ENCODE data around the gene CFAP410. TPM values are rescaled to one million over a fixed set of nuclear protein-coding genes. Genes with fewer than 3 reads are reported as not detected.

CFAP410 gene
- polyA plus RNA-seq (2013, experiment 1 of 2): 10.7 TPM
- 10.9 TPM for polyA plus RNA-seq (2013, experiment 2 of 2)

GRCh38 chr21:44338971-44339910, at the start of gene CFAP410:
CFAP410 (minus strand) TSS chr21:44339390; CDS start chr21:44339194, 196 bp downstream.
- Histone ChIP-seq H3K4me2 (ENCODE audit: low read length) (peak within 1 kb of the TSS; percentile 98), H3K27me3 (ENCODE audit: insufficient read depth, low read length, poor library complexity) (no peaks in the 10 kb centered on the region), H4K5ac (ENCODE audit: low read length) (peak within 1 kb of the TSS; percentile 68), H2AK5ac (ENCODE audit: low read length) (peak within 1 kb of the TSS; percentile 95), H3K56ac (ENCODE audit: low read length) (peak within 1 kb of the TSS; percentile 98), H3K36me3 (ENCODE audit: control insufficient read depth, insufficient read depth, low read length) (no peaks in the 10 kb centered on the region), H2BK15ac (replicated peaks; ENCODE audit: low read depth) (no peak within 1 kb of the TSS), H3K23ac (ENCODE audit: low read length) (no peak within 1 kb of the TSS), H3K79me1 (ENCODE audit: low read length) (no peaks in the 10 kb centered on the region), H3K4me3 (ENCODE audit: low read length) (peak within 1 kb of the TSS; percentile 94), H3K9ac (ENCODE audit: low read length) (peak within 1 kb of the TSS; percentile 98), H2BK120ac (ENCODE audit: low read depth, low read length) (no peak within 1 kb of the TSS), H3K18ac (ENCODE audit: low read length) (peak within 1 kb of the TSS; percentile 94), H3K4ac (ENCODE audit: low read depth, low read length) (peak within 1 kb of the TSS; percentile 90), H3K79me2 (ENCODE audit: control insufficient read depth, insufficient read depth, low read length) (no peaks in the 10 kb centered on the region), H4K8ac (ENCODE audit: low read depth, low read length) (peak within 1 kb of the TSS; percentile 17), H2BK5ac (ENCODE audit: low read length) (peak within 1 kb of the TSS; percentile 87), H3K27ac (ENCODE audit: low read depth, low read length) (peak within 1 kb of the TSS; percentile 98), H3K4me1 (ENCODE audit: control insufficient read depth, low read depth, low read length) (peaks cover 10% of the 10 kb centered on the region)
- no CpG with 5 or more reads among the region's 90 CpGs for WGBS (ENCODE audit: extremely low coverage, insufficient coverage, low lambda C conversion rate)
- peak; percentile 97 for DNase-seq

- H3K4me2 ChIP-seq (ENCODE audit: low read length): no peak overlapping the region
- no CpG with 5 or more reads among the region's 2 CpGs for WGBS (ENCODE audit: extremely low coverage, insufficient coverage, low lambda C conversion rate)
Measured at GRCh38 chr21:44384968-44385367, 45.8 kb upstream of the CFAP410 start.

GRCh38 chr21:44383216-44383615, 44.0 kb upstream of the CFAP410 start:
- H3K4me2 ChIP-seq (ENCODE audit: low read length): no peak overlapping the region
- H2BK15ac ChIP-seq (replicated peaks; ENCODE audit: low read depth): no peak overlapping the region
- H4K8ac ChIP-seq (ENCODE audit: low read depth, low read length): no peak overlapping the region
- no peak overlapping the region for H2AK5ac ChIP-seq (ENCODE audit: low read length)
- no peaks in the 10 kb centered on the region for H3K4me1 ChIP-seq (ENCODE audit: control insufficient read depth, low read depth, low read length)
- no peak overlapping the region for H3K56ac ChIP-seq (ENCODE audit: low read length)
- H3K4me3 ChIP-seq (ENCODE audit: low read length): no peak overlapping the region
- DNase-seq: no peak
- no peak overlapping the region for H2BK5ac ChIP-seq (ENCODE audit: low read length)
- H3K27ac ChIP-seq (ENCODE audit: low read depth, low read length): no peak overlapping the region
- H3K79me2 ChIP-seq (ENCODE audit: control insufficient read depth, insufficient read depth, low read length): no peaks in the 10 kb centered on the region
- no peak overlapping the region for H3K18ac ChIP-seq (ENCODE audit: low read length)
- no peak overlapping the region for H3K23ac ChIP-seq (ENCODE audit: low read length)
- WGBS (ENCODE audit: extremely low coverage, insufficient coverage, low lambda C conversion rate): no CpG with 5 or more reads among the region's 4 CpGs
- no peak overlapping the region for H4K5ac ChIP-seq (ENCODE audit: low read length)
- H2BK120ac ChIP-seq (ENCODE audit: low read depth, low read length): no peak overlapping the region
- no peaks in the 10 kb centered on the region for H3K27me3 ChIP-seq (ENCODE audit: insufficient read depth, low read length, poor library complexity)
- no peaks in the 10 kb centered on the region for H3K36me3 ChIP-seq (ENCODE audit: control insufficient read depth, insufficient read depth, low read length)
- H3K9ac ChIP-seq (ENCODE audit: low read length): no peak overlapping the region
- no peak overlapping the region for H3K4ac ChIP-seq (ENCODE audit: low read depth, low read length)
- H3K79me1 ChIP-seq (ENCODE audit: low read length): no peaks in the 10 kb centered on the region

More at GRCh38 chr21:44384968-44385367, 45.8 kb upstream of the CFAP410 start:
- H3K36me3 ChIP-seq (ENCODE audit: control insufficient read depth, insufficient read depth, low read length): no peaks in the 10 kb centered on the region
- H3K79me1 ChIP-seq (ENCODE audit: low read length): no peaks in the 10 kb centered on the region
- no peak overlapping the region for H2AK5ac ChIP-seq (ENCODE audit: low read length)
- no peak overlapping the region for H3K9ac ChIP-seq (ENCODE audit: low read length)
- H3K4me3 ChIP-seq (ENCODE audit: low read length): no peak overlapping the region
- no peaks in the 10 kb centered on the region for H3K4me1 ChIP-seq (ENCODE audit: control insufficient read depth, low read depth, low read length)
- H4K8ac ChIP-seq (ENCODE audit: low read depth, low read length): no peak overlapping the region
- no peak overlapping the region for H3K56ac ChIP-seq (ENCODE audit: low read length)
- H3K18ac ChIP-seq (ENCODE audit: low read length): no peak overlapping the region
- no peak overlapping the region for H3K4ac ChIP-seq (ENCODE audit: low read depth, low read length)
- H3K23ac ChIP-seq (ENCODE audit: low read length): no peak overlapping the region
- H4K5ac ChIP-seq (ENCODE audit: low read length): no peak overlapping the region
- H3K27ac ChIP-seq (ENCODE audit: low read depth, low read length): no peak overlapping the region
- H2BK120ac ChIP-seq (ENCODE audit: low read depth, low read length): no peak overlapping the region
- no peaks in the 10 kb centered on the region for H3K79me2 ChIP-seq (ENCODE audit: control insufficient read depth, insufficient read depth, low read length)
- H2BK15ac ChIP-seq (replicated peaks; ENCODE audit: low read depth): no peak overlapping the region
- no peak for DNase-seq
- no peaks in the 10 kb centered on the region for H3K27me3 ChIP-seq (ENCODE audit: insufficient read depth, low read length, poor library complexity)
- no peak overlapping the region for H2BK5ac ChIP-seq (ENCODE audit: low read length)

GRCh38 chr21:44382536-44382935, 43.3 kb upstream of the CFAP410 start:
- Histone ChIP-seq H3K4me2 (ENCODE audit: low read length) (no peak overlapping the region), H2AK5ac (ENCODE audit: low read length) (no peak overlapping the region), H3K23ac (ENCODE audit: low read length) (no peak overlapping the region), H3K27me3 (ENCODE audit: insufficient read depth, low read length, poor library complexity) (no peaks in the 10 kb centered on the region), H3K4ac (ENCODE audit: low read depth, low read length) (no peak overlapping the region), H3K36me3 (ENCODE audit: control insufficient read depth, insufficient read depth, low read length) (no peaks in the 10 kb centered on the region), H4K8ac (ENCODE audit: low read depth, low read length) (no peak overlapping the region), H3K18ac (ENCODE audit: low read length) (no peak overlapping the region), H3K4me3 (ENCODE audit: low read length) (no peak overlapping the region), H3K79me1 (ENCODE audit: low read length) (no peaks in the 10 kb centered on the region), H2BK5ac (ENCODE audit: low read length) (no peak overlapping the region), H3K56ac (ENCODE audit: low read length) (no peak overlapping the region), H3K9ac (ENCODE audit: low read length) (no peak overlapping the region), H3K79me2 (ENCODE audit: control insufficient read depth, insufficient read depth, low read length) (no peaks in the 10 kb centered on the region), H3K27ac (ENCODE audit: low read depth, low read length) (no peak overlapping the region), H2BK120ac (ENCODE audit: low read depth, low read length) (no peak overlapping the region), H4K5ac (ENCODE audit: low read length) (no peak overlapping the region), H3K4me1 (ENCODE audit: control insufficient read depth, low read depth, low read length) (no peaks in the 10 kb centered on the region), H2BK15ac (replicated peaks; ENCODE audit: low read depth) (no peak overlapping the region)
- WGBS (ENCODE audit: extremely low coverage, insufficient coverage, low lambda C conversion rate): no CpG with 5 or more reads among the region's 9 CpGs
- no peak for DNase-seq

GRCh38 chr21:44381874-44382273, 42.7 kb upstream of the CFAP410 start:
- Histone ChIP-seq H3K4me1 (ENCODE audit: control insufficient read depth, low read depth, low read length) (no peaks in the 10 kb centered on the region), H3K36me3 (ENCODE audit: control insufficient read depth, insufficient read depth, low read length) (no peaks in the 10 kb centered on the region), H3K56ac (ENCODE audit: low read length) (no peak overlapping the region), H4K8ac (ENCODE audit: low read depth, low read length) (no peak overlapping the region), H3K4me3 (ENCODE audit: low read length) (no peak overlapping the region), H3K27ac (ENCODE audit: low read depth, low read length) (no peak overlapping the region), H3K27me3 (ENCODE audit: insufficient read depth, low read length, poor library complexity) (no peaks in the 10 kb centered on the region), H2AK5ac (ENCODE audit: low read length) (no peak overlapping the region), H3K4ac (ENCODE audit: low read depth, low read length) (no peak overlapping the region), H3K4me2 (ENCODE audit: low read length) (no peak overlapping the region), H3K18ac (ENCODE audit: low read length) (no peak overlapping the region), H3K79me1 (ENCODE audit: low read length) (no peaks in the 10 kb centered on the region), H3K23ac (ENCODE audit: low read length) (no peak overlapping the region), H2BK5ac (ENCODE audit: low read length) (no peak overlapping the region), H2BK120ac (ENCODE audit: low read depth, low read length) (no peak overlapping the region), H3K79me2 (ENCODE audit: control insufficient read depth, insufficient read depth, low read length) (no peaks in the 10 kb centered on the region), H4K5ac (ENCODE audit: low read length) (no peak overlapping the region), H3K9ac (ENCODE audit: low read length) (no peak overlapping the region), H2BK15ac (replicated peaks; ENCODE audit: low read depth) (no peak overlapping the region)
- DNase-seq: no peak
